GM12873 (cell line): Measurements from ENCODE around the gene NRXN3.

Experiments used
- CTCF ChIP-seq: IDR thresholded peaks from 2 replicates; pipeline ENCODE4 v1.5.1; 2012; ENCODE audit warnings: low read depth, mild to moderate bottlenecking, moderate library complexity, low read length, control low read depth; ENCODE audit not compliant: insufficient read depth; ENCODE audit errors: missing control alignments

The NRXN3 gene

GRCh38 chr14:78697341-78697740, 527.2 kb downstream of the NRXN3 start:
- TF ChIP-seq CTCF = peak; percentile 55

GRCh38 chr14:78698991-78699390, 528.8 kb downstream of the NRXN3 start:
- TF ChIP-seq CTCF = no peak

DNA sequence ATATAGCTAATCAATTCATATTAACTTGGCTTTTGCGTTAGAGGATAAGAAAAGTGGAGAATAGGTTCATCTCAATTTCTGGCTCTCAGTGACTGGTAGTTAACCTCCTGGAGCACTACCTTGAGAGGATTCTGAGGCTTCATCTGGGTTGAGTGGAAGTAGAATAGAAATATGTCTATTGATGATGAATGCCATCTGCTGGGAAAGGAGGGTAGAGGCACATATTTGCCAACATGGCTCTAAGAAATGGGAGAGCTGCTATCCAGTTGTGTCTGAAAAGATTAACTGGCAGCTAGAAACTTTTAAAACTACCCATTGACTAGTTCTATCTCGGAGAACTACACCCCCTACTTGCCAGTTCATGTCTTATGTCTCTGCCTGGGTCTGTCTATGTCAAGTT, 530.1 kb downstream of the NRXN3 start:
- peak; percentile 7 for TF ChIP-seq CTCF

DNA sequence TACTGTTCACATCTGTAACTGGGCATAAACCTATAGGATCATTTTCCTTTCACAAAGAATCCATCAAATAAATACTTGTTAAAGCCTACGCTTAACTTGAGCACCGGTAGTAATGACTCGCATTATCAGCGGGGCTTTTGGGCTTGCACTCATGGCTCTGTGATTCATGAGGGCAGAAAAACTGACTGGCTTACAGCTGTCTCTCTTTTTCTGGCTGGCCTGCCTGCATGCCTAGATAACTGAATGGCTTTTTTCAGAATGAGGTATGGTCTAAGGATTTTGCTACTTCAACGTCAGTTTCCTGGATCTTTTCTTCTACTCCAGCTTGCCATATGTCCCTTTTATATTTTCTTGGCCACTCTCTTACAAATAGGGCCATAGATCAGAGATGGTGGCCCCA, 531.1 kb downstream of the NRXN3 start:
- no peak for TF ChIP-seq CTCF

DNA sequence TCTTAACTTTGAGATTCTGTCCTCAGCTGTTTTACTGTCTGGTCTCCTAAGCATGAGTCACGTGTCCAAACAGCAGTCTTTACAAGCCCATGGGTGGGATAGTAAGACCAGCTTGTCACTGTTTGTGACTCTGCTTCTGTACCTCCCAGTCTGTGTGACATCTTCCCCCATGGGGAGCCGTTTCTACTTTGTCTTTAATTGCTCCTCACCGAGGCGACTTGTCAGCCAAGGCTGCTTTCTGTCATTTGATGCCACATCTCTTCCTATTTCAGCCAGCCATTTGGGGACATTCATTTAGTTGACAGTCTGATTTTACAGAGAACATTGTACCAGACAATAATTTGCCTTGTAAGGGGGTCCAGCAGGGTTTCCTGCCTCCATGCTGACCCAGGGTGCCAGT, 534.8 kb downstream of the NRXN3 start:
- no peak for TF ChIP-seq CTCF

GRCh38 chr14:78705989-78706388, 535.8 kb downstream of the NRXN3 start:
- no peak for TF ChIP-seq CTCF

DNA sequence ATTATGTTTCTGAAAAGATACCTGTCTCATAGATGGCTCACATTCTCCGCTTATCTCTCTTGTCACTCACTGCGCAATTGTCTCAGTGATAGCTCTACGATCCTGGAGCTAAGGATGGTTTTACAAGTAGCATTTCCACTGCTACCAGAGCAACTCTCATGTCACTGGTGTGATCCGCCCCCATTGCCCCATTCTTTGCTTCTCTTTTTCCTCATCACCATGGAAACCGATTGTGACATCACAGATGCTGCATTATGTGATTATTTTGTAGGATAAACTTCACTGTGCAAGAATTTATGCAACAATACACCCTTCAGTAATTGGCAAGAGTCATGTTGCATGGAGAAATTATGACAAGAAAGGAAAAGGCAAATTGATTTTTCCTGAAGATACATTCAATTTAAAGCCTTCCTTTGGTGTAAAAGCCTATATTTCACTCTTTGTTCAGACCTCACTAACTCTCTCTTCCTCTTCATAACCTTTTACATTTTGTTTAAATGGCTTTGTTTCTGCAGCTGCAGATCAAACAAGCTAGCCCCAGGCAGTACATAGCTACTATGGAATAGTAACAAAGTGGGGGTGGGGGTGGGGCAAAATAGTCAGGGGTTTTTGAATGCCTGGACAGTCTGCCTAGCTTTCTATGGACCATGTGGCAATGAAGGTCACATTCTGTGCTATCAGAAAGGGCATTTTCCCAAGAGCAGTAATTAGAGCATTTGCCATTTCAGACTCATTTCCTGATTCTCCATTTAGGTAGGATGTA, 539.8 kb downstream of the NRXN3 start:
- TF ChIP-seq CTCF = no peak

DNA sequence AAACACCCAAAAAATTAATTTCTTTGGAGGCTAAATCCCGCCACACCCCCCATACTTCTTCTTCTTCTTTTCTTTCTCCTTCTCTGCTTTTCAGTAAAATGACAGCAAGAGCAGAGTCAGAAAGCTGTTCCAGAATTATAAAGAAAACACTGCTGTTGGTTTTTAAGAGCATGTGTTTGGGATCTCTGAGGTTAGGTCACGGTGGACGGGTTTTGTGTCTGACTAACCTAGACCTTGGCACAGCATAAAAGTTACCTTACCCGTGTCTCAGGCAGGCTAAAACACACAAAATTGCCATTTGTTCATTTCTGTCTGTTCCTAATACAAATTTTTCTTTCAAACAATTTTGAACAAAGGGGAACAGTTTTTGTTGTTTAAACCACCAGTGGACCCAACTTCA, 540.8 kb downstream of the NRXN3 start:
- TF ChIP-seq CTCF = no peak
